DOHH2 (cell line): Measurements from ENCODE around the gene NUDT8.
A peak's percentile ranks its signal among the peaks of the same experiment; 100 is the strongest.

ENCODE experiments used
- H3F3A ChIP-seq: fragments of 200-600 bp; sonication (generic), shearing (Covaris generic); 2 replicates; pipeline ENCODE4 v1.6.0; 2016; ENCODE audit warnings: antibody characterized with exemption, mild to moderate bottlenecking; ENCODE audit not compliant: control insufficient read depth, insufficient read depth
- H3K27ac ChIP-seq: fragments of 200-600 bp; sonication (generic); 2 replicates; pipeline ENCODE4 v1.5.1; 2014; ENCODE audit warnings: low read depth, mild to moderate bottlenecking, low read length, moderate library complexity
- H3K27me3 ChIP-seq: fragments of 200-600 bp; sonication (generic); 2 replicates; pipeline ENCODE4 v1.6.1; 2014; ENCODE audit warnings: mild to moderate bottlenecking, low read length, mixed read lengths; ENCODE audit not compliant: control insufficient read depth
- H3K36me3 ChIP-seq: fragments of 200-600 bp; sonication (generic); 2 replicates; pipeline ENCODE4 v1.6.1; 2014; ENCODE audit warnings: mild to moderate bottlenecking, low read length, moderate library complexity, mixed read lengths; ENCODE audit not compliant: control insufficient read depth
- H3K4me1 ChIP-seq: fragments of 200-600 bp; sonication (generic); 2 replicates; pipeline ENCODE4 v1.6.1; 2014; ENCODE audit warnings: mild to moderate bottlenecking, low read length, mixed read lengths; ENCODE audit not compliant: control insufficient read depth
- H3K4me2 ChIP-seq: fragments of 200-600 bp; sonication (generic); 2 replicates; pipeline ENCODE4 v1.6.0; 2014; ENCODE audit warnings: mild to moderate bottlenecking, low read length, moderate library complexity
- H3K4me3 ChIP-seq: fragments of 200-600 bp; sonication (generic); 2 replicates; pipeline ENCODE4 v1.5.1; 2014; ENCODE audit warnings: mild to moderate bottlenecking, low read length, mixed read lengths
- H3K79me2 ChIP-seq: fragments of 200-600 bp; sonication (generic); 2 replicates; pipeline ENCODE4 v1.6.1; 2014; ENCODE audit warnings: mild to moderate bottlenecking, low read length, mixed read lengths; ENCODE audit not compliant: control insufficient read depth
- H3K9me2 ChIP-seq: fragments of 200-600 bp; sonication (generic); replicated peaks from 2 replicates; pipeline ENCODE4 v1.6.1; 2014; ENCODE audit warnings: mild to moderate bottlenecking, low read length, mixed read lengths; ENCODE audit not compliant: control insufficient read depth
- H3K9me3 ChIP-seq: fragments of 200-600 bp; sonication (generic); 2 replicates; pipeline ENCODE4 v1.6.1; 2014; ENCODE audit warnings: antibody characterized with exemption, low read length, mixed read lengths; ENCODE audit not compliant: control insufficient read depth, insufficient read depth
- H4K20me1 ChIP-seq: fragments of 200-600 bp; sonication (generic); 2 replicates; pipeline ENCODE4 v1.6.0; 2014; ENCODE audit warnings: low read depth, mild to moderate bottlenecking, antibody characterized with exemption, low read length, moderate library complexity; ENCODE audit not compliant: control insufficient read depth, insufficient read depth
- CTCF ChIP-seq: fragments of 200-600 bp; sonication (generic); IDR thresholded peaks from one replicate; pipeline ENCODE4 v1.5.1; 2014; ENCODE audit warnings: antibody characterized with exemption, mild to moderate bottlenecking, low read depth, low read length; ENCODE audit not compliant: poor library complexity, severe bottlenecking
- EZH2phosphoT487 ChIP-seq: fragments of 200-600 bp; sonication (generic); IDR thresholded peaks from 2 replicates; pipeline ENCODE4 v1.6.1; 2017; ENCODE audit warnings: borderline replicate concordance, mild to moderate bottlenecking, antibody characterized with exemption, low read length, moderate library complexity, mixed read lengths

NUDT8 gene

GRCh38 chr11:67630943-67631331, 1.2 kb upstream of the NUDT8 start:
- Histone ChIP-seq H3K27ac (peak overlapping the region; percentile 52; the same call in 1 of the 2 replicates), H3F3A (no peaks in the 10 kb centered on the region), H3K27me3 (no peaks in the 10 kb centered on the region), H4K20me1 (no peaks in the 10 kb centered on the region), H3K36me3 (peaks cover 6% of the 10 kb centered on the region; the same call in 1 of the 2 replicates), H3K9me3 (no peaks in the 10 kb centered on the region), H3K4me1 (peaks cover 30% of the 10 kb centered on the region), H3K9me2 (no peaks in the 10 kb centered on the region), H3K79me2 (no peaks in the 10 kb centered on the region; the same call in none of the 2 replicates), H3K4me2 (peak overlapping the region; percentile 96), H3K4me3 (peak overlapping the region; percentile 92)
- TF ChIP-seq CTCF (peak; percentile 12), EZH2phosphoT487 (no peak)

DNA sequence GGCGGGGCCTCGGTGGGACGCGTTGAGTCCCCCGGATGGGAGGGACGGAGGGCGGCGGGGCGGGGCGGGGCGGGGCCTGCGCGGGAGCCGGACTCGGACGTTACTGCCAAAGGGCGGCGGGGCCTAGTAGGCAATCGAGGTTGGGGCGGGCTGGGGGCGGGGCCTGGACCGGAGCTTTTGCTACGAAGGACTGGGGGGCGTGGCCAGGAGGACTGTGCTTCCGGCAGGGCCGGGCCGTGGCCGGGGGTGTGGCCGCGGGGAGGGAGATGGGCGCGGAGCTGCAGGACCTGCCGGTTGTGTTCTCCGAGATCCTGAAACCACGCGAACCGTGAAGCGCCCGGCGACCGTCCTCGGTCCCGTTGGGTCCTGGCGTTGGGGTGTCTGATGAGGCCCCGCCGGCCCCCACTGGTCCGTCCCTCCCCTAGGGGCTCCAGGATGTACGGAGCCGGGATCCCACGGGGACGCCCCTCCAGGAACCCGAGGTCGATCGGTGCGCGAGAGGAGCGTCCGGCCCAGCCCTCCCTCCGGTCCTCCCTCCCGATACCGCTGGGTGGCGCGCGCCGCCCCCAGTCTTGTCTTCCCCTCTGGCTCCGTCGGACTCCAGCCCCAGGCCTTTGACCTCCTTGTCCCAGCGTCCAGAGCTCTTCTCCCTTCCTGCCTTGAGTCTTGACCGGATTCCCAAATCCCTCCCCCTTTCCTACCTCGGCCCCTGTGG, 648 bp upstream of the NUDT8 start:
- H4K20me1 ChIP-seq: no peaks in the 10 kb centered on the region
- H3K4me1 ChIP-seq: peaks cover 30% of the 10 kb centered on the region
- peak overlapping the region; percentile 75 for H3K27ac ChIP-seq
- peaks cover 6% of the 10 kb centered on the region; the same call in 1 of the 2 replicates for H3K36me3 ChIP-seq
- H3K79me2 ChIP-seq: no peaks in the 10 kb centered on the region; the same call in none of the 2 replicates
- H3K4me3 ChIP-seq: peak overlapping the region; percentile 92
- peak overlapping the region; percentile 96 for H3K4me2 ChIP-seq
- no peaks in the 10 kb centered on the region for H3K9me2 ChIP-seq
- TF ChIP-seq CTCF (peak; percentile 88), EZH2phosphoT487 (no peak)
- no peaks in the 10 kb centered on the region for H3K9me3 ChIP-seq
- no peaks in the 10 kb centered on the region for H3K27me3 ChIP-seq
- peaks cover 2% of the 10 kb centered on the region; the same call in 1 of the 2 replicates for H3F3A ChIP-seq

GRCh38 chr11:67628710-67629385, 889 bp downstream of the NUDT8 start:
- Histone ChIP-seq H3K27me3 (no peaks in the 10 kb centered on the region), H3F3A (peaks cover 3% of the 10 kb centered on the region; the same call in 1 of the 2 replicates), H3K79me2 (no peaks in the 10 kb centered on the region; the same call in none of the 2 replicates), H3K9me3 (no peaks in the 10 kb centered on the region), H3K36me3 (peaks cover 6% of the 10 kb centered on the region; the same call in 1 of the 2 replicates), H3K27ac (no peak overlapping the region), H3K4me2 (peak overlapping the region; percentile 88), H4K20me1 (no peaks in the 10 kb centered on the region), H3K4me1 (peaks cover 26% of the 10 kb centered on the region), H3K4me3 (peak overlapping the region; percentile 86), H3K9me2 (no peaks in the 10 kb centered on the region)
- peak; percentile 95 for TF ChIP-seq CTCF
- no peak for TF ChIP-seq EZH2phosphoT487
